B cell (primary cell): ENCODE measurements around the gene RPL13A.

Experiments
- CTCF ChIP-seq: fragments of 200-600 bp; IDR thresholded peaks from one replicate; pipeline ENCODE4 v1.8.0; 2022; ENCODE audit warnings: antibody characterized with exemption, mild to moderate bottlenecking
- EZH2 ChIP-seq: IDR thresholded peaks from 2 replicates; pipeline ENCODE4 v1.6.1; 2012; ENCODE audit warnings: borderline replicate concordance, low read depth, mild to moderate bottlenecking, moderate library complexity, low read length; ENCODE audit not compliant: insufficient read depth, poor library complexity, severe bottlenecking

GRCh38 chr19:49498475-49498874, 11.1 kb downstream of the RPL13A start:
- TF ChIP-seq EZH2, result no peak
- no peak for TF ChIP-seq CTCF
